CD4-positive, alpha-beta T cell (primary cell): ENCODE measurements around the gene ANKRD13A. TPM values are rescaled to one million over a fixed set of nuclear protein-coding genes. Genes with fewer than 3 reads are reported as not detected.

Source experiments
- ATAC-seq: fragments of 200-7000 bp; cut with Tn5 transposase; one replicate; pipeline ENCODE4 v1.10.0; 2022; ENCODE audit warnings: mild to moderate bottlenecking; ENCODE audit not compliant: poor library complexity
- CTCF ChIA-PET: fragments of 350-600 bp; sonication (Branson Sonifier 250); formaldehyde crosslinking; loops from one replicate; lab custom pipeline; 2021; ENCODE audit warnings: antibody characterized with exemption, inconsistent platforms; lab: Charles Lee
- POLR2A ChIA-PET: fragments of 350-600 bp; sonication (Branson Sonifier 250); formaldehyde crosslinking; loops from one replicate; lab custom pipeline; 2021; ENCODE audit warnings: antibody characterized with exemption, inconsistent platforms; lab: Charles Lee
- DNase-seq, 14 experiments: peaks; one replicate each; pipeline ENCODE4 v3.0.0-alpha.2; 2013 to 2020; ENCODE audit warnings: mixed read lengths in 2 of 14
- H3K27ac ChIP-seq, 2 donors: one replicate each; pipeline versions ENCODE4 v1.5.1 to v1.7.0; 2013; ENCODE audit warnings: low read length in 2 of 2, low read depth in 1 of 2, mild to moderate bottlenecking in 1 of 2
- H3K27me3 ChIP-seq, 2 experiments: 1 replicate in 1 of 2; 2 replicates in 1 of 2; pipeline versions ENCODE4 v1.6.1 to v1.7.0; 2013; ENCODE audit warnings: low read length in 2 of 2, control low read depth in 1 of 2, mild to moderate bottlenecking in 1 of 2, moderate library complexity in 1 of 2; ENCODE audit not compliant: insufficient read depth in 2 of 2, control insufficient read depth in 1 of 2
- H3K36me3 ChIP-seq: one replicate; pipeline ENCODE4 v1.6.1; 2013; ENCODE audit warnings: low read length, control low read depth; ENCODE audit not compliant: insufficient read depth
- H3K4me1 ChIP-seq: one replicate; pipeline ENCODE4 v1.6.1; 2013; ENCODE audit warnings: low read length, control low read depth; ENCODE audit not compliant: insufficient read depth
- H3K4me3 ChIP-seq: one replicate; pipeline ENCODE4 v1.5.1; 2013; ENCODE audit warnings: mild to moderate bottlenecking, low read length, moderate library complexity
- H3K9me3 ChIP-seq, 2 experiments: 1 replicate in 1 of 2; 2 replicates in 1 of 2; pipeline versions ENCODE4 v1.6.1 to v1.7.0; 2013; ENCODE audit warnings: low read length in 2 of 2, mild to moderate bottlenecking in 2 of 2, control low read depth in 1 of 2, moderate library complexity in 1 of 2; ENCODE audit not compliant: control insufficient read depth in 1 of 2, insufficient read depth in 1 of 2
- H3K27ac Mint-ChIP-seq: one replicate; pipeline ENCODE4 v1.8.0; 2020; ENCODE audit warnings: mixed read lengths
- H3K27me3 Mint-ChIP-seq: one replicate; pipeline ENCODE4 v1.8.0; 2021; ENCODE audit warnings: mixed read lengths
- H3K36me3 Mint-ChIP-seq: one replicate; pipeline ENCODE4 v1.8.0; 2021; ENCODE audit warnings: low read depth, mixed read lengths
- H3K4me1 Mint-ChIP-seq: one replicate; pipeline ENCODE4 v1.8.0; 2021; ENCODE audit warnings: low read depth, mixed read lengths
- H3K4me3 Mint-ChIP-seq: one replicate; pipeline ENCODE4 v1.8.0; 2020; ENCODE audit warnings: mild to moderate bottlenecking, mixed read lengths
- H3K9me3 Mint-ChIP-seq: one replicate; pipeline ENCODE4 v1.8.0; 2020; ENCODE audit warnings: mixed read lengths
- intact Hi-C, 2 experiments: fragments of 100-400 bp; cut with DNase I in 1 of 2; cut with micrococcal nuclease in 1 of 2; formaldehyde crosslinking; loops; one replicate each; pipeline versions ENCODE4 v1.15.1 to v1.9.0; 2023 to 2025; cut with DNase I, micrococcal nuclease
- total RNA-seq, 174 experiments: library from RNA in 2 of 174; stranded (reverse) in 2 of 174; gene quantifications; one replicate each; pipeline ENCODE4 v1.2.3 and lab custom pipeline; 2021 to 2026
- TF ChIP-seq, protein P1 (sequence below): fragments of 200-600 bp; IDR thresholded peaks from one replicate; pipeline ENCODE4 v1.8.0; 2022; ENCODE audit warnings: antibody characterized with exemption, mild to moderate bottlenecking

Gene ANKRD13A
- total RNA-seq, 2 experiments from 2014 or later = 51.6 to 52.3 TPM

DNA sequence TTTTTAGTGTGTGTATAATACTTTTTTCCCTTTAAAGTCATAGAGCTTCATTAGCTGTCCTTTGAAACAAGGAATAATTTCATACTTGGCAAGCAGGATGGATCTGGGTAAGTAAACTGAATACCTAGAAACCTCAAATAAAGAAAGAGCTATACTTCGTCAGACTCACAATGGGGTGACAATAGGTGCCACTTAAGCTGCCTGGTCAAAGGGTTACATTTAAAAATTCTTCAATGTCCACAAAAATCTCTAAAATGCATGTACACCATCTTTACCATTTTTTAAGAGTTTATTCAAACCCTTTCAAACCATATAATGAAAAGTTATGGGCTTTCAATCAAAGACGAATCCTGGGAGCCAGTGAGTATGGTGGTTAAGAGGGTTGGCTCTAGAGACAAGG lies 6.1 kb upstream of the ANKRD13A start:
- H3K4me1 ChIP-seq = peaks cover 35% of the 10 kb centered on the region
- Mint-ChIP-seq H3K36me3 (peaks cover 51% of the 10 kb centered on the region), H3K9me3 (no peaks in the 10 kb centered on the region), H3K27me3 (no peaks in the 10 kb centered on the region), H3K27ac (peak overlapping the region; percentile 83), H3K4me1 (peaks cover 70% of the 10 kb centered on the region), H3K4me3 (no peak overlapping the region)
- intact Hi-C loops = loop anchor here in 1 of 2 experiments (10.0 kb wide), 2 partner anchors 412 to 418 kb away; partner anchors contain the start of genes ANAPC7, MMAB and MVK
- no peaks in the 10 kb centered on the region for H3K9me3 ChIP-seq
- TF ChIP-seq, protein P1, sequence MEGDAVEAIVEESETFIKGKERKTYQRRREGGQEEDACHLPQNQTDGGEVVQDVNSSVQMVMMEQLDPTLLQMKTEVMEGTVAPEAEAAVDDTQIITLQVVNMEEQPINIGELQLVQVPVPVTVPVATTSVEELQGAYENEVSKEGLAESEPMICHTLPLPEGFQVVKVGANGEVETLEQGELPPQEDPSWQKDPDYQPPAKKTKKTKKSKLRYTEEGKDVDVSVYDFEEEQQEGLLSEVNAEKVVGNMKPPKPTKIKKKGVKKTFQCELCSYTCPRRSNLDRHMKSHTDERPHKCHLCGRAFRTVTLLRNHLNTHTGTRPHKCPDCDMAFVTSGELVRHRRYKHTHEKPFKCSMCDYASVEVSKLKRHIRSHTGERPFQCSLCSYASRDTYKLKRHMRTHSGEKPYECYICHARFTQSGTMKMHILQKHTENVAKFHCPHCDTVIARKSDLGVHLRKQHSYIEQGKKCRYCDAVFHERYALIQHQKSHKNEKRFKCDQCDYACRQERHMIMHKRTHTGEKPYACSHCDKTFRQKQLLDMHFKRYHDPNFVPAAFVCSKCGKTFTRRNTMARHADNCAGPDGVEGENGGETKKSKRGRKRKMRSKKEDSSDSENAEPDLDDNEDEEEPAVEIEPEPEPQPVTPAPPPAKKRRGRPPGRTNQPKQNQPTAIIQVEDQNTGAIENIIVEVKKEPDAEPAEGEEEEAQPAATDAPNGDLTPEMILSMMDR = no peak
- no peak for DNase-seq
- ChIA-PET CTCF (no interaction called here), POLR2A (interaction anchor here (0.8 kb wide), 1 partner anchor 26 kb away, joined by 4 read pairs; no protein-coding TSS in a partner anchor)
- peaks cover 37% of the 10 kb centered on the region for H3K36me3 ChIP-seq
- no peak for ATAC-seq
- no peaks in the 10 kb centered on the region for H3K27me3 ChIP-seq
- H3K4me3 ChIP-seq = no peak overlapping the region
- no peak overlapping the region for H3K27ac ChIP-seq

DNA sequence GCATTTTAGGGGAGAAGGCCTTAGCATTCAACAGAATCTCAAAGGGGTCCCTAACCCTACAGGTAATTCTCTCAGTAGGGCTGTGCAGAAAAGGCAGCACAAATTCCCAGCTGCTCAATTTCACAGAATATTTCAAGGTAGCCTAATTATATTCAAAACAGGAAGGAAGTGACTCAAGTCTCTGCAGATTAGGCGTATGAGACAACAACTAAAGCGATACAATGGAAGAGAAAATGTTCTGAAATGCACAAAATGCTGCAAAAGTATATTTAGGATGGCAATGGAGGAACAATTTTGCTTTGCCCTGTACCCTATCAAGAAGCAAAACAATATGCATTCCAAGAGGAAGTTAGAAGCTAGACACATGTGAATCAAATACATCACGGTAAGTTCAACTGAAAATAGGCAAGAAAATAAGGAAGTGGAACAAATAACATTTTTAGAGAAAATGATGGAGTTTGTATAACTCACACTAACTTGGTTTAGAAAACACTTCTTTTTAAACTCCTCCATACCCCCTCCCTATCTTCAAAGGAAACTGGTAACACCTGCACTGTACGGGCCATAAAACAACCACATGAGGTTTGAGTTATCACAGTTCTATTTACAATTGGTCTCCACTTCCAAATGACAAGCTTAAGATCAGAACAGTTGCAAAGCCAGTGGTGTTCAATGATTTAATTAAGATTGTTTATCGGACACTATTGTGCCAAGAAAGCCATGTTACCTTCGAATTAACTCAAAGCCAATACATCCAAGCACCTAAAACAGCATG lies 4.6 kb upstream of the ANKRD13A start:
- ChIA-PET CTCF (interaction anchor here (0.6 to 1.9 kb wide), 2 partner anchors 10 to 27 kb away, joined by 3 to 7 read pairs; no protein-coding TSS in a partner anchor), POLR2A (interaction anchor here (0.7 to 2.3 kb wide), 8 partner anchors 10 to 185 kb away, joined by 3 to 10 read pairs (median 4); no protein-coding TSS in a partner anchor)
- Histone ChIP-seq H3K9me3 (no peaks in the 10 kb centered on the region), H3K4me1 (peaks cover 40% of the 10 kb centered on the region), H3K36me3 (peaks cover 22% of the 10 kb centered on the region), H3K27me3 (no peaks in the 10 kb centered on the region), H3K27ac (peak overlapping the region; percentile 85 to 92), H3K4me3 (peak overlapping the region; percentile 95)
- H3K27ac Mint-ChIP-seq = peak overlapping the region; percentile 83
- TF ChIP-seq, protein P1 = no peak
- intact Hi-C loops = loop anchor here (1.0 to 10.0 kb wide), 8 partner anchors 13 to 748 kb away; partner anchors contain the start of genes ANAPC7 (in 1 of the 2), FAM222A (in 1 of the 2), GLTP (in 1 of the 2) and MMAB (in 1 of the 2)
- peak in 4 of 14 experiments; percentile 21 to 60 (median 49) for DNase-seq
- peaks cover 44% of the 10 kb centered on the region for H3K36me3 Mint-ChIP-seq
- H3K4me3 Mint-ChIP-seq = peak overlapping the region; percentile 85
- ATAC-seq = peak; percentile 15
- no peaks in the 10 kb centered on the region for H3K9me3 Mint-ChIP-seq
- H3K4me1 Mint-ChIP-seq = peaks cover 73% of the 10 kb centered on the region
- no peaks in the 10 kb centered on the region for H3K27me3 Mint-ChIP-seq

DNA sequence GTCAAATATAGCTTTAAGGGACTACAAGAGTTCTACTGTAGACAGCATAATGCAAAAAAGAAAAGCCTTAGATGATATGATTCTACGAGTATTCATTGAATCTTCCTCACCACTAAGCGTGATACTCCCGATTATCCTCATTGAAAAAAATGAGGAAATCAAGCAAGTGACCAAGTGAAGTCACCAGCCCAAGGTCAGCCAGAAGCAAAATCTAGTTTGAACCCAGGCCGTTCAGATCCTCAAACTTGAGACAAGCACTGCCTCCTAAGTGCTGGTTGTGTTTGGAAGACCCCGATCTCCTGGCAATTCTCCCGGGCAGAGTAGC lies 3.9 kb upstream of the ANKRD13A start:
- Histone ChIP-seq H3K4me3 (peak overlapping the region; percentile 95), H3K27ac (peak overlapping the region; percentile 85 to 92), H3K27me3 (no peaks in the 10 kb centered on the region), H3K4me1 (peaks cover 47% of the 10 kb centered on the region), H3K36me3 (peaks cover 14% of the 10 kb centered on the region), H3K9me3 (no peaks in the 10 kb centered on the region)
- POLR2A ChIA-PET = interaction anchor here (0.6 to 2.3 kb wide), 7 partner anchors 9 to 84 kb away, joined by 3 to 10 read pairs (median 4); no protein-coding TSS in a partner anchor
- TF ChIP-seq, protein P1 = no peak
- no peaks in the 10 kb centered on the region for H3K27me3 Mint-ChIP-seq
- peak overlapping the region; percentile 85 for H3K4me3 Mint-ChIP-seq
- DNase-seq = no peak
- CTCF ChIA-PET = interaction anchor here (1.9 kb wide), 1 partner anchor 28 kb away, joined by 7 read pairs; no protein-coding TSS in a partner anchor
- peaks cover 42% of the 10 kb centered on the region for H3K36me3 Mint-ChIP-seq
- H3K4me1 Mint-ChIP-seq = peaks cover 72% of the 10 kb centered on the region
- H3K27ac Mint-ChIP-seq = peak overlapping the region; percentile 83
- intact Hi-C loops = loop anchor here in 1 of 2 experiments (5.0 to 10.0 kb wide), 7 partner anchors 93 to 747 kb away; partner anchors contain the start of genes ANAPC7, FAM222A, GLTP and MMAB
- ATAC-seq = no peak
- no peaks in the 10 kb centered on the region for H3K9me3 Mint-ChIP-seq
